Measurements from ENCODE around the gene IPO11.
"Not testable (repeated sequence)": the region's sequence is repeated elsewhere in the genome, so short reads cannot be mapped to it uniquely, and the experiment has no call there.

IPO11 gene

GRCh38 chr5:62650197-62650596, 237.6 kb downstream of the IPO11 start:
- DNase-seq = no peak

- DNase-seq = no peak
These were observed 239.7 kb downstream of the IPO11 start for GRCh38 chr5:62652225-62652624.

GRCh38 chr5:62653001-62653863, 240.7 kb downstream of the IPO11 start:
- no peak for DNase-seq

DNA sequence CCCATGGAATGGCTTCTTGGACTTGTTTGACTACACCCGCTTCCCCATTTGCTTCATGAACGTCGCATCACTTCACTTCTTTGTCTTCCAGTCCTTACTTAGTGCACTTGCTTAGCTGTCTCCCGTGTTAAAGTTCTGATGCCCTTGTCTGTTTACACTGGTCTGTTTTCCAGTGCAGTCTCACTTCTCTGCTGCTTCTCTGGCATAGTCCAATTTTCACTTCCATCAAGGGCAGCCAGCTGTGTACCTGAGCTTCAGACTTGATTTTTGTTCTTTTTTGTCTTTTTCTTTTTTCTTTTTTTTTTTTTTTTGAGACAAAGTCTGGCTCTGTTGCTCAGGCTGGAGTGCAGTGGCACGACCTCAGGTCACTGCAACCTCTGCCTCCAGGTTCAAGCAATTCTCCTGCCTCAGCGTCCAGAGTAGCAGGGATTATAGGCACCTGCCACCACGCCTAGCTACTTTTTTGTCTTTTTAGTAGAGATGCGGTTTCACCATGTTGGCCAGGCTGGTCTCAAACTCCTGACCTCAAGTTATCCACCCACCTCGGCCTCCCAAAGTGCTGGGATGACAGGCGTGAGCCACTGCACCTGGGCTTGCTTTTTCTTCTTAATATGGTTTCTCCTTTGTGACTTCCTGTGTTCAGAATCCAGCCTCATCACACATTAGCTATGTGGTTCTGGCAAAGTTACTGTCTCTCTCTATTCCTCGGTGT, 241.5 kb downstream of the IPO11 start:
- no peak for DNase-seq

GRCh38 chr5:62657772-62658171, 245.2 kb downstream of the IPO11 start:
- not testable (repeated sequence) for DNase-seq

- no peak for DNase-seq
These were observed 248.6 kb downstream of the IPO11 start for GRCh38 chr5:62661126-62661525.

DNA sequence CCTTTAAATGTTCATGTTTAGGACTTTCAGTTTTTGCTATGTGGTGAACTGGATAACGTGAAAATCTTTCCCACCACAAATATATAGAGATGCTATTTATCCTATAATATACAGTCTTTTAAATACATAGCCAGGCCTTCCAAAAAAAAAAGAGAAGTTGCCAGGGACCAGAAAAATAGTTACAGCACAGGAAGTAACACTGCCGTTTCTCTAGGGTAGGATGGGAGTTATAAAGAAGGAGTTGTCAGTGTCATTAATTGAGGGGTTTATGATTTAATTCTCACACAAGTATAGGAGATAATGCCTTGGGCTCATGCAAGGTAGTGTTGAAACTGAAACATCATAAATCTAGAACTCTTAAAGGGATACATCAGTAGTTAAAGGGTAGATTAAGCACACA, 250.0 kb downstream of the IPO11 start:
- no peak for DNase-seq

GRCh38 chr5:62671479-62671878, 258.9 kb downstream of the IPO11 start:
- DNase-seq = no peak

- DNase-seq = not testable (repeated sequence)
These were observed 264.0 kb downstream of the IPO11 start for GRCh38 chr5:62676596-62676995.
